ENCODE data around the gene FKBP9. TPM values are rescaled to one million over a fixed set of nuclear protein-coding genes. Genes with fewer than 3 reads are reported as not detected.

The FKBP9 gene
- total RNA-seq, 1 experiment from 2014 or later = 11.0 TPM

DNA sequence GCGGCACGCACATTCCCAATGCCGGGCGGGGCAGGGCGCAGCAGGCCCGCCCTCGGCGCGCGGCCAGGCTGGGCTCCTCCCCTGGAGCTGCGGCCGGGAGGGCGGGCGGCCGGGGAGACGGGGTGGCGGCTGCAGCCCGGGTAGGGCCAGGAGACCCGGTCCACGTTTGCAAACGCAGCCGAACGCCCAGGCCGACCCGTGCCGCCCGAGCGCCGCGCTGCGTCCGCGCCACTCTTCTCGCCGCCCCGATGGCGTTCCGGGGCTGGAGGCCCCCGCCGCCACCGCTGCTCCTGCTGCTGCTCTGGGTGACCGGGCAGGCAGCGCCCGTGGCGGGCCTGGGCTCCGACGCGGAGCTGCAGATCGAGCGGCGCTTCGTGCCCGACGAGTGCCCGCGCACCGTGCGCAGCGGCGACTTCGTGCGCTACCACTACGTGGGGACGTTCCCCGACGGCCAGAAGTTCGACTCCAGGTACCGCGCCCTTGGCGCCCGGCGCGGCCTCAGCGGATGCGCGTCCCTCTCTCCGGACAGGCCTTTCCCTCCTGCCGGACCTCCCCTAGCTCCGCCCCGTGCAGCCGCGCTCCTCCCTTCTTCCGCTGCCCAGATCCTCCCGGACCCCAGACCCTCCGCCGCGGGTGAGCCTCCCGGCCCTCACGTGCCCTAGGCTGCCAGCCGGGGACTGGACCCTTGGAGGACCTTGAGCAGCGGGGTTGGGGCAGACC is at the start of gene FKBP9 (continued):
- TF ChIP-seq, protein P1, sequence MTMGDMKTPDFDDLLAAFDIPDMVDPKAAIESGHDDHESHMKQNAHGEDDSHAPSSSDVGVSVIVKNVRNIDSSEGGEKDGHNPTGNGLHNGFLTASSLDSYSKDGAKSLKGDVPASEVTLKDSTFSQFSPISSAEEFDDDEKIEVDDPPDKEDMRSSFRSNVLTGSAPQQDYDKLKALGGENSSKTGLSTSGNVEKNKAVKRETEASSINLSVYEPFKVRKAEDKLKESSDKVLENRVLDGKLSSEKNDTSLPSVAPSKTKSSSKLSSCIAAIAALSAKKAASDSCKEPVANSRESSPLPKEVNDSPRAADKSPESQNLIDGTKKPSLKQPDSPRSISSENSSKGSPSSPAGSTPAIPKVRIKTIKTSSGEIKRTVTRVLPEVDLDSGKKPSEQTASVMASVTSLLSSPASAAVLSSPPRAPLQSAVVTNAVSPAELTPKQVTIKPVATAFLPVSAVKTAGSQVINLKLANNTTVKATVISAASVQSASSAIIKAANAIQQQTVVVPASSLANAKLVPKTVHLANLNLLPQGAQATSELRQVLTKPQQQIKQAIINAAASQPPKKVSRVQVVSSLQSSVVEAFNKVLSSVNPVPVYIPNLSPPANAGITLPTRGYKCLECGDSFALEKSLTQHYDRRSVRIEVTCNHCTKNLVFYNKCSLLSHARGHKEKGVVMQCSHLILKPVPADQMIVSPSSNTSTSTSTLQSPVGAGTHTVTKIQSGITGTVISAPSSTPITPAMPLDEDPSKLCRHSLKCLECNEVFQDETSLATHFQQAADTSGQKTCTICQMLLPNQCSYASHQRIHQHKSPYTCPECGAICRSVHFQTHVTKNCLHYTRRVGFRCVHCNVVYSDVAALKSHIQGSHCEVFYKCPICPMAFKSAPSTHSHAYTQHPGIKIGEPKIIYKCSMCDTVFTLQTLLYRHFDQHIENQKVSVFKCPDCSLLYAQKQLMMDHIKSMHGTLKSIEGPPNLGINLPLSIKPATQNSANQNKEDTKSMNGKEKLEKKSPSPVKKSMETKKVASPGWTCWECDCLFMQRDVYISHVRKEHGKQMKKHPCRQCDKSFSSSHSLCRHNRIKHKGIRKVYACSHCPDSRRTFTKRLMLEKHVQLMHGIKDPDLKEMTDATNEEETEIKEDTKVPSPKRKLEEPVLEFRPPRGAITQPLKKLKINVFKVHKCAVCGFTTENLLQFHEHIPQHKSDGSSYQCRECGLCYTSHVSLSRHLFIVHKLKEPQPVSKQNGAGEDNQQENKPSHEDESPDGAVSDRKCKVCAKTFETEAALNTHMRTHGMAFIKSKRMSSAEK (CRISPR knock-in tag; IDR thresholded peaks at IDR 0.05; ENCODE audit: borderline replicate concordance) = no peak
- TF ChIP-seq ZNF317 (CRISPR knock-in tag; IDR thresholded peaks at IDR 0.05; ENCODE audit: borderline replicate concordance, low read depth) (peak; percentile 33; the same call in 1 of the 2 replicates), OVOL2 (CRISPR knock-in tag; IDR thresholded peaks at IDR 0.05; ENCODE audit: borderline replicate concordance) (no peak), SMAD4 (CRISPR knock-in tag; IDR thresholded peaks at IDR 0.05) (no peak), MYBL2 (CRISPR knock-in tag; IDR thresholded peaks at IDR 0.05) (peak; percentile 77; the same call in 1 of the 2 replicates), RELA (CRISPR knock-in tag; IDR thresholded peaks at IDR 0.05; ENCODE audit: borderline replicate concordance) (peak; percentile 62; the same call in 1 of the 2 replicates), CBFB (CRISPR knock-in tag; IDR thresholded peaks at IDR 0.05; ENCODE audit: low read depth) (no peak), NFE2L1 (CRISPR knock-in tag; IDR thresholded peaks at IDR 0.05) (peak; percentile 61), SMAD3 (CRISPR knock-in tag; IDR thresholded peaks at IDR 0.05; ENCODE audit: borderline replicate concordance) (0 out of 2 replicates have a peak, but pooled peaks have one; percentile 67), ZNF396 (CRISPR knock-in tag; IDR thresholded peaks at IDR 0.05; ENCODE audit: borderline replicate concordance) (no peak), ZNF232 (CRISPR knock-in tag; IDR thresholded peaks at IDR 0.05) (0 out of 2 replicates have a peak, but pooled peaks have one; percentile 18), ZNF416 (CRISPR knock-in tag; IDR thresholded peaks at IDR 0.05) (no peak), TEAD1 (CRISPR knock-in tag; IDR thresholded peaks at IDR 0.05) (peak; percentile 84), ESRRA (CRISPR knock-in tag; IDR thresholded peaks at IDR 0.05; ENCODE audit: borderline replicate concordance) (0 out of 2 replicates have a peak, but pooled peaks have one; percentile 24), ETV6 (CRISPR knock-in tag; IDR thresholded peaks at IDR 0.05) (0 out of 2 replicates have a peak, but pooled peaks have one; percentile 46), IRF2 (CRISPR knock-in tag; IDR thresholded peaks at IDR 0.05; ENCODE audit: borderline replicate concordance, low read depth) (no peak), GABPB1 (CRISPR knock-in tag; IDR thresholded peaks at IDR 0.05) (peak; percentile 41; the same call in 1 of the 2 replicates)
- TF ChIP-seq, protein P2, sequence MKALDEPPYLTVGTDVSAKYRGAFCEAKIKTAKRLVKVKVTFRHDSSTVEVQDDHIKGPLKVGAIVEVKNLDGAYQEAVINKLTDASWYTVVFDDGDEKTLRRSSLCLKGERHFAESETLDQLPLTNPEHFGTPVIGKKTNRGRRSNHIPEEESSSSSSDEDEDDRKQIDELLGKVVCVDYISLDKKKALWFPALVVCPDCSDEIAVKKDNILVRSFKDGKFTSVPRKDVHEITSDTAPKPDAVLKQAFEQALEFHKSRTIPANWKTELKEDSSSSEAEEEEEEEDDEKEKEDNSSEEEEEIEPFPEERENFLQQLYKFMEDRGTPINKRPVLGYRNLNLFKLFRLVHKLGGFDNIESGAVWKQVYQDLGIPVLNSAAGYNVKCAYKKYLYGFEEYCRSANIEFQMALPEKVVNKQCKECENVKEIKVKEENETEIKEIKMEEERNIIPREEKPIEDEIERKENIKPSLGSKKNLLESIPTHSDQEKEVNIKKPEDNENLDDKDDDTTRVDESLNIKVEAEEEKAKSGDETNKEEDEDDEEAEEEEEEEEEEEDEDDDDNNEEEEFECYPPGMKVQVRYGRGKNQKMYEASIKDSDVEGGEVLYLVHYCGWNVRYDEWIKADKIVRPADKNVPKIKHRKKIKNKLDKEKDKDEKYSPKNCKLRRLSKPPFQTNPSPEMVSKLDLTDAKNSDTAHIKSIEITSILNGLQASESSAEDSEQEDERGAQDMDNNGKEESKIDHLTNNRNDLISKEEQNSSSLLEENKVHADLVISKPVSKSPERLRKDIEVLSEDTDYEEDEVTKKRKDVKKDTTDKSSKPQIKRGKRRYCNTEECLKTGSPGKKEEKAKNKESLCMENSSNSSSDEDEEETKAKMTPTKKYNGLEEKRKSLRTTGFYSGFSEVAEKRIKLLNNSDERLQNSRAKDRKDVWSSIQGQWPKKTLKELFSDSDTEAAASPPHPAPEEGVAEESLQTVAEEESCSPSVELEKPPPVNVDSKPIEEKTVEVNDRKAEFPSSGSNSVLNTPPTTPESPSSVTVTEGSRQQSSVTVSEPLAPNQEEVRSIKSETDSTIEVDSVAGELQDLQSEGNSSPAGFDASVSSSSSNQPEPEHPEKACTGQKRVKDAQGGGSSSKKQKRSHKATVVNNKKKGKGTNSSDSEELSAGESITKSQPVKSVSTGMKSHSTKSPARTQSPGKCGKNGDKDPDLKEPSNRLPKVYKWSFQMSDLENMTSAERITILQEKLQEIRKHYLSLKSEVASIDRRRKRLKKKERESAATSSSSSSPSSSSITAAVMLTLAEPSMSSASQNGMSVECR (CRISPR knock-in tag; IDR thresholded peaks at IDR 0.05; ENCODE audit: borderline replicate concordance) = peak; percentile 94
- TF ChIP-seq, protein P3, sequence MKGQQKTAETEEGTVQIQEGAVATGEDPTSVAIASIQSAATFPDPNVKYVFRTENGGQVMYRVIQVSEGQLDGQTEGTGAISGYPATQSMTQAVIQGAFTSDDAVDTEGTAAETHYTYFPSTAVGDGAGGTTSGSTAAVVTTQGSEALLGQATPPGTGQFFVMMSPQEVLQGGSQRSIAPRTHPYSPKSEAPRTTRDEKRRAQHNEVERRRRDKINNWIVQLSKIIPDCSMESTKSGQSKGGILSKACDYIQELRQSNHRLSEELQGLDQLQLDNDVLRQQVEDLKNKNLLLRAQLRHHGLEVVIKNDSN (CRISPR knock-in tag; IDR thresholded peaks at IDR 0.05) = peak; percentile 81
- TF ChIP-seq, protein P4, sequence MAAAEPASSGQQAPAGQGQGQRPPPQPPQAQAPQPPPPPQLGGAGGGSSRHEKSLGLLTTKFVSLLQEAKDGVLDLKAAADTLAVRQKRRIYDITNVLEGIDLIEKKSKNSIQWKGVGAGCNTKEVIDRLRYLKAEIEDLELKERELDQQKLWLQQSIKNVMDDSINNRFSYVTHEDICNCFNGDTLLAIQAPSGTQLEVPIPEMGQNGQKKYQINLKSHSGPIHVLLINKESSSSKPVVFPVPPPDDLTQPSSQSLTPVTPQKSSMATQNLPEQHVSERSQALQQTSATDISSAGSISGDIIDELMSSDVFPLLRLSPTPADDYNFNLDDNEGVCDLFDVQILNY (CRISPR knock-in tag; IDR thresholded peaks at IDR 0.05) = peak; percentile 86
- TF ChIP-seq, protein P5, sequence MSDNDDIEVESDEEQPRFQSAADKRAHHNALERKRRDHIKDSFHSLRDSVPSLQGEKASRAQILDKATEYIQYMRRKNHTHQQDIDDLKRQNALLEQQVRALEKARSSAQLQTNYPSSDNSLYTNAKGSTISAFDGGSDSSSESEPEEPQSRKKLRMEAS (CRISPR knock-in tag; IDR thresholded peaks at IDR 0.05) = peak; percentile 90
- TF ChIP-seq, protein P6, sequence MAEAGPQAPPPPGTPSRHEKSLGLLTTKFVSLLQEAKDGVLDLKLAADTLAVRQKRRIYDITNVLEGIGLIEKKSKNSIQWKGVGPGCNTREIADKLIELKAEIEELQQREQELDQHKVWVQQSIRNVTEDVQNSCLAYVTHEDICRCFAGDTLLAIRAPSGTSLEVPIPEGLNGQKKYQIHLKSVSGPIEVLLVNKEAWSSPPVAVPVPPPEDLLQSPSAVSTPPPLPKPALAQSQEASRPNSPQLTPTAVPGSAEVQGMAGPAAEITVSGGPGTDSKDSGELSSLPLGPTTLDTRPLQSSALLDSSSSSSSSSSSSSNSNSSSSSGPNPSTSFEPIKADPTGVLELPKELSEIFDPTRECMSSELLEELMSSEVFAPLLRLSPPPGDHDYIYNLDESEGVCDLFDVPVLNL (CRISPR knock-in tag; IDR thresholded peaks at IDR 0.05; ENCODE audit: borderline replicate concordance, low read depth) = peak; percentile 47; the same call in 1 of the 2 replicates
- TF ChIP-seq, protein P7, sequence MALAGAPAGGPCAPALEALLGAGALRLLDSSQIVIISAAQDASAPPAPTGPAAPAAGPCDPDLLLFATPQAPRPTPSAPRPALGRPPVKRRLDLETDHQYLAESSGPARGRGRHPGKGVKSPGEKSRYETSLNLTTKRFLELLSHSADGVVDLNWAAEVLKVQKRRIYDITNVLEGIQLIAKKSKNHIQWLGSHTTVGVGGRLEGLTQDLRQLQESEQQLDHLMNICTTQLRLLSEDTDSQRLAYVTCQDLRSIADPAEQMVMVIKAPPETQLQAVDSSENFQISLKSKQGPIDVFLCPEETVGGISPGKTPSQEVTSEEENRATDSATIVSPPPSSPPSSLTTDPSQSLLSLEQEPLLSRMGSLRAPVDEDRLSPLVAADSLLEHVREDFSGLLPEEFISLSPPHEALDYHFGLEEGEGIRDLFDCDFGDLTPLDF (CRISPR knock-in tag; IDR thresholded peaks at IDR 0.05) = 0 out of 2 replicates have a peak, but pooled peaks have one; percentile 56
- TF ChIP-seq, protein P8, sequence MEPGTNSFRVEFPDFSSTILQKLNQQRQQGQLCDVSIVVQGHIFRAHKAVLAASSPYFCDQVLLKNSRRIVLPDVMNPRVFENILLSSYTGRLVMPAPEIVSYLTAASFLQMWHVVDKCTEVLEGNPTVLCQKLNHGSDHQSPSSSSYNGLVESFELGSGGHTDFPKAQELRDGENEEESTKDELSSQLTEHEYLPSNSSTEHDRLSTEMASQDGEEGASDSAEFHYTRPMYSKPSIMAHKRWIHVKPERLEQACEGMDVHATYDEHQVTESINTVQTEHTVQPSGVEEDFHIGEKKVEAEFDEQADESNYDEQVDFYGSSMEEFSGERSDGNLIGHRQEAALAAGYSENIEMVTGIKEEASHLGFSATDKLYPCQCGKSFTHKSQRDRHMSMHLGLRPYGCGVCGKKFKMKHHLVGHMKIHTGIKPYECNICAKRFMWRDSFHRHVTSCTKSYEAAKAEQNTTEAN (CRISPR knock-in tag; IDR thresholded peaks at IDR 0.05) = peak; percentile 82

All from WTC11 (cell line).